Posterior cingulate gyrus (tissue), 11 donors: Measurements from ENCODE around the gene DRAM1.

Source experiments
- DNase-seq, 10 donors: peaks; one replicate each; pipeline versions ENCODE4 v3.0.0 to v3.0.0-alpha.2; 2020 to 2021; ENCODE audit warnings: mixed read lengths in 3 of 10
- intact Hi-C: fragments of 100-400 bp; cut with DNase I; formaldehyde crosslinking; loops from one replicate; pipeline ENCODE4 v1.15.1; 2023

Gene DRAM1

GRCh38 chr12:101935890-101936746 is 58.7 kb downstream of the DRAM1 start:
- DNase-seq, result no peak
- intact Hi-C loops, result loop anchor here (5.0 to 10.0 kb wide), 2 partner anchors 829 to 941 kb away; no protein-coding TSS in a partner anchor

- DNase-seq, result no peak
- intact Hi-C loops, result loop anchor here (5.0 to 10.0 kb wide), 2 partner anchors 825 to 938 kb away; no protein-coding TSS in a partner anchor
Observed at GRCh38 chr12:101939306-101939705, 61.9 kb downstream of the DRAM1 start.

GRCh38 chr12:101939856-101940265 is 62.5 kb downstream of the DRAM1 start:
- DNase-seq, result peak in 5 of 10 donors; percentile 32 to 82 (median 41)
- intact Hi-C loops, result loop anchor here (5.0 to 10.0 kb wide), 3 partner anchors 542 to 937 kb away; partner anchors contain the start of gene IGF1

GRCh38 chr12:101940400-101940950 is 63.1 kb downstream of the DRAM1 start:
- intact Hi-C loops, result loop anchor here (5.0 kb wide), 1 partner anchor 542 kb away; the partner anchor contains the start of gene IGF1
- no peak for DNase-seq

- DNase-seq, result no peak
- intact Hi-C loops, result loop anchor here (5.0 kb wide), 1 partner anchor 541 kb away; the partner anchor contains the start of gene IGF1
Observed at GRCh38 chr12:101941306-101942249, 64.2 kb downstream of the DRAM1 start.

GRCh38 chr12:101942250-101942605 is 64.8 kb downstream of the DRAM1 start:
- DNase-seq, result no peak
- intact Hi-C loops, result loop anchor here (5.0 kb wide), 1 partner anchor 540 kb away; the partner anchor contains the start of gene IGF1

- DNase-seq, result no peak
- intact Hi-C loops, result no loop called here
Observed at GRCh38 chr12:101945369-101946232, 68.2 kb downstream of the DRAM1 start.

- DNase-seq, result no peak
- intact Hi-C loops, result no loop called here
Observed at GRCh38 chr12:101946233-101946611, 68.8 kb downstream of the DRAM1 start.

- intact Hi-C loops, result no loop called here
- DNase-seq, result no peak
Observed at GRCh38 chr12:101947316-101947715, 69.9 kb downstream of the DRAM1 start.

GRCh38 chr12:101948365-101948764 is 71.0 kb downstream of the DRAM1 start:
- no peak for DNase-seq
- intact Hi-C loops, result no loop called here

GRCh38 chr12:101951002-101951670 is 73.8 kb downstream of the DRAM1 start:
- intact Hi-C loops, result no loop called here
- DNase-seq, result no peak

- intact Hi-C loops, result no loop called here
- no peak for DNase-seq
Observed at GRCh38 chr12:101954113-101954512, 76.7 kb downstream of the DRAM1 start.

- DNase-seq, result no peak
- intact Hi-C loops, result no loop called here
Observed at GRCh38 chr12:101954676-101955075, 77.3 kb downstream of the DRAM1 start.

- intact Hi-C loops, result no loop called here
- no peak for DNase-seq
Observed at GRCh38 chr12:101957252-101957959, 80.0 kb downstream of the DRAM1 start.

GRCh38 chr12:101959607-101960006 is 82.2 kb downstream of the DRAM1 start:
- DNase-seq, result no peak
- intact Hi-C loops, result no loop called here

GRCh38 chr12:101962486-101962885 is 85.1 kb downstream of the DRAM1 start:
- intact Hi-C loops, result no loop called here
- no peak for DNase-seq

- intact Hi-C loops, result no loop called here
Observed at GRCh38 chr12:101963697-101964096, 86.3 kb downstream of the DRAM1 start.

GRCh38 chr12:101966496-101966895 is 89.1 kb downstream of the DRAM1 start:
- intact Hi-C loops, result no loop called here
- DNase-seq, result no peak

More at GRCh38 chr12:101963697-101964096, 86.3 kb downstream of the DRAM1 start:
- DNase-seq, result peak in 1 of 10 donors; percentile 31
